Natural killer cell treated with Interleukin-12 subunit alpha and Interleukin-12 subunit beta and Interleukin-15 and Interleukin-18, amount 100 ng/mL, for 72 hours (primary cell): ENCODE measurements around the gene SLFN11. TPM values are rescaled to one million over a fixed set of nuclear protein-coding genes. Genes with fewer than 3 reads are reported as not detected.

Experiments
- ATAC-seq, 2 donors: fragments of 150-1000 bp; cut with Tn5 transposase in 1 of 2; sonication (Bioruptor Pico), chemical (Tn5 transposase) in 1 of 2; 2 replicates each; pipeline ENCODE4 v1.10.0; 2021
- DNase-seq: peaks from one replicate; pipeline ENCODE4 v3.0.0; 2022; ENCODE audit warnings: low spot score
- H3K27ac Mint-ChIP-seq, 2 donors: 1 replicate in 1 of 2; 2 replicates in 1 of 2; pipeline ENCODE4 v1.8.0; 2022; ENCODE audit warnings: mixed read lengths in 2 of 2, mild to moderate bottlenecking in 1 of 2, moderate library complexity in 1 of 2
- H3K27me3 Mint-ChIP-seq, 2 donors: 1 replicate in 1 of 2; 2 replicates in 1 of 2; pipeline ENCODE4 v1.8.0; 2022; ENCODE audit warnings: mixed read lengths in 2 of 2
- H3K36me3 Mint-ChIP-seq: one replicate; pipeline ENCODE4 v1.8.0; 2022; ENCODE audit warnings: mixed read lengths
- H3K4me1 Mint-ChIP-seq, 2 donors: 1 replicate in 1 of 2; 2 replicates in 1 of 2; pipeline ENCODE4 v1.8.0; 2022; ENCODE audit warnings: low read depth in 2 of 2, mixed read lengths in 2 of 2, mild to moderate bottlenecking in 1 of 2
- H3K4me3 Mint-ChIP-seq: one replicate; pipeline ENCODE4 v1.8.0; 2022; ENCODE audit warnings: mixed read lengths
- H3K9me3 Mint-ChIP-seq: 2 replicates; pipeline ENCODE4 v1.8.0; 2022; ENCODE audit warnings: mixed read lengths
- total RNA-seq, 2 donors: library from RNA; stranded (reverse); gene quantifications; one replicate each; pipeline ENCODE4 v1.2.3, GENCODE V29; 2022

SLFN11 gene
- total RNA-seq, 2 donors from 2014 or later = 139 to 149 TPM

- no peaks in the 10 kb centered on the region for H3K27me3 Mint-ChIP-seq
- peaks cover 9% of the 10 kb centered on the region for H3K9me3 Mint-ChIP-seq
- no peak for DNase-seq
- peaks cover 24% of the 10 kb centered on the region for H3K36me3 Mint-ChIP-seq
- no peak for ATAC-seq
- H3K4me1 Mint-ChIP-seq = peaks cover 51% of the 10 kb centered on the region in 2 donors
- H3K4me3 Mint-ChIP-seq = peak overlapping the region; percentile 95
- H3K27ac Mint-ChIP-seq = peak overlapping the region; percentile 100
Measured at GRCh38 chr17:35374766-35375344, 1.4 kb upstream of the SLFN11 start.

DNA sequence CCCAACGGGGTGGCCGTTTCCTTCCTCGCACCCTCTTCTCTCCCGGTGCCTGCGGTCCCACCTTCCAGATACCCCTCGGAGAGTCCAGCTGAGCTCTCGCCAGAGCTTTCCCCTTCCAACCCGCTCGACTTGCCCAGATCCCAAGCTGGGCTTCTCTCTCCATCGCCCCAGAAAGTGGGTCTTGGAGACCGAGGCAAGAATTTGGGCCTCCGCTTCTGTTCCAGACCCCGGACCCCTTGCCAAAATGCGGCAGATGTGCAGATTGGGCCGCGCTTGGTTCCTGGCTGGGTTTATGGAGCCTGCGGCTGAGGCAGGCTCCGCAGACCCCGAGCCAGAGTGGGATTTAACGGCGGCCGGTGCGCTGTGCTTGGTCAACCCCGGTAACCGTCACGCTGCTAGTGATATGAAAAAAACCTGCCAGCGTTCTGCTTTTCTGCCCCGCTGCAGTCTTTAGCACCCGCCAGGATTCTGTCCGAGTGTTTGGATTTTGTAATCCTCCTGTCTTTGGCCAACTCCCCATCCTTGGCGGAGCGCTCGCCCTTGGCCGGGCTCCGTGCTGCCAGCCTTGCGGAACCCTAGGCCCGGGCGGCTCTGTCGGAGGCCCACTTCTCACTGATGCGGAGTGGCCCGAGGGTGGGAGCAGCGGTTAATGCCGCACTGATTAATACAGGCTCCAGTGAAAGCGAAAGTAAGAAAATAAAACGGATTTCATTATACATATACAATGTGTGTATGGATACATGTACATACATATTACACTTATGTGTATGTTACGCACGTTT, 754 bp upstream of the SLFN11 start:
- H3K4me3 Mint-ChIP-seq = peak overlapping the region; percentile 95
- ATAC-seq = peak; percentile 80 to 81
- peaks cover 58% of the 10 kb centered on the region in 2 donors for H3K4me1 Mint-ChIP-seq
- peaks cover 13% of the 10 kb centered on the region for H3K9me3 Mint-ChIP-seq
- H3K27ac Mint-ChIP-seq = peak overlapping the region; percentile 100
- peaks cover 31% of the 10 kb centered on the region for H3K36me3 Mint-ChIP-seq
- peak; percentile 73 for DNase-seq
- H3K27me3 Mint-ChIP-seq = no peaks in the 10 kb centered on the region

DNA sequence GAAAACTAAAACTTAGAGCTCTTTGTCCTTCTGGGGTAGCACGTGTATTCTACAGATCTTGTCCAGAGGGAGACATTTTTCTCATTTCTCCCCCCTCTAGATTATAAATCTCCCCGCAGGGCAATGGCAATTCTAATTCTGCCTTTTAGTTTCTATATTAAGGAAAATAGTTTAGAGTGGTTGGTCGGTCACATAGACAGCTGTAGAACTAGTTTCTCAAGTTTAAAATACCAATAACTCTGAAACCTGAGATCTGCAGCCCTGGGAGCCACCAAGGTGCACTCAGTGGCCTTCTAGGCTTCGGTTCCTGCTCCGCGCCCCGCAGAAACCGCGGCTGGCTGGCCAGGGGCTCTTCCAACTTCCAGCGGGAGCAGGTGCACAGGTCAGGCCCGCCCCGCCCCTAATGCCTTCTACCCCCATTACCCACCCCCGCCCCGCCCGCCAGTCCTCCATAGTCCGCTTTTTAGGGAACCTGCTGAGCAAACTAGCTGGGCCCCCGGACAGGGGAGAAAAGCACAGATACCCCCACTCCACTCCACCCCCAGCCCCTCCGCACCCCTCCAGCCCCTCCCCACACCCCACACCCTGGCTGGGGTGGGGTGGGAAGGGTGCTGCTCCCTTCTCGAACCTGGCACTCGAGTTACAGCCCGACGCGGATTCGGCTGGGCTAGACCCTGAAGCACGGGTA, 431 bp downstream of the SLFN11 start:
- Mint-ChIP-seq H3K9me3 (peaks cover 13% of the 10 kb centered on the region), H3K4me3 (peak overlapping the region; percentile 95), H3K4me1 (peaks cover 61 to 65% of the 10 kb centered on the region in 2 donors), H3K36me3 (peaks cover 32% of the 10 kb centered on the region), H3K27ac (peak overlapping the region; percentile 100), H3K27me3 (no peaks in the 10 kb centered on the region)
- ATAC-seq (no peak), DNase-seq (no peak)

DNA sequence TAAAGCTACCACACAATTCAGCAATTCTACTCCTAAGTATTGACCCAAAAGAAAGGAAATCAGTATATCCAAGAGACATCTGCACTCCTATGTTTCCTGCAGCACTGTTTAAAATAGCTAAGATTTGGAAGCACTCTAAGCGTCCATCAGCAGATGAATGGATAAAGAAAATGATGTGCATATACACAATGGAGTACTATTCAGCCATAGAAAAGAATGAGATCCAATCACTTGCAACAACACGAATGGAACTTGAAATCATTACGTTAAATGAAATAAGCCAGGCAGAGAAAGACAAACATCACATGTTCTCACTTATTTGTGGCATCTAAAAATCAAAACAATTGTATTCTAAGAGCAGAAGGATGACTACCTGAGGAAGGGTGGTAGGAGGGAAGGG, 1.5 kb downstream of the SLFN11 start:
- ATAC-seq = no peak
- Mint-ChIP-seq H3K4me3 (peak overlapping the region; percentile 95), H3K27ac (peak overlapping the region; percentile 71 to 100), H3K9me3 (peaks cover 13% of the 10 kb centered on the region), H3K4me1 (peaks cover 65 to 68% of the 10 kb centered on the region in 2 donors), H3K36me3 (peaks cover 32% of the 10 kb centered on the region), H3K27me3 (no peaks in the 10 kb centered on the region)
- DNase-seq = no peak

DNA sequence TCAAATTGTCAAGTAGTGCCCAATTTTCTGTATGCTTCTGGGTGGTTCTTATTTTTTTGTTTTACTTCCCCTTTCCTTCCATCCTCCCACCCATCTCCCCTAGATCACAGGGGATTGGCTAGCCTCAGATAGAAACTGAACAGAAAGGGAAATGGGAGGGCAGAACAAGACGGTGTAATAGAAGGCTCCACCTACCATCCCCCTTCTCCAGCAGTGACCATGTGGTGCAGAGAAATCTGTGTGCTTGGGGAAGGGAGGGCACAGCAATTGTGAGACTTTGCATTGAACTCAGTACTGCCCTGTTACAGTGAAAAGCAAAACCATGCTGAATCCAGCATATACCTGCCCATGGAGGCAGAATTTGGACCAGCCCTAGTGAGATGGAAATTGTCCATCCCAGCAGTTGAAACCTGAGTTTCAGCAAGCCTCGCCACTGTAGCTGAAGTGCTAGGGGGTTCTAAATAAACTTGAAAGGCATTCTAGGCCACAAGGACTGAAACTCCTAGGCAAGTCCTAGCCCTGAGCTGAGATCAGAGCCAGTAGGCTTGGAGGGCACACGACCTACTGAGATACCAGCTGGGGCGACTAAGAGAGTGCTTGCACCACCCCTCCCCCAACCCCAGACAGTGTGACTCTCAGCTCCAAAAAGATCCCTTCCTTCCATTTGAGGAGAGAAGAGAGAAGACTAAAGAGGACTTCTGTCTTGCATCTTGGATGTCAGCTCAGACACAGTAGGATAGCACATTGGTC, 5.2 kb downstream of the SLFN11 start:
- peaks cover 56% of the 10 kb centered on the region for H3K36me3 Mint-ChIP-seq
- peak overlapping the region; percentile 36 for H3K4me3 Mint-ChIP-seq
- ATAC-seq = peak; percentile 88 to 90
- H3K27me3 Mint-ChIP-seq = no peaks in the 10 kb centered on the region
- peaks cover 59 to 62% of the 10 kb centered on the region in 2 donors for H3K4me1 Mint-ChIP-seq
- no peak for DNase-seq
- H3K27ac Mint-ChIP-seq = peak overlapping the region in 1 of 2 donors; percentile 29
- H3K9me3 Mint-ChIP-seq = peaks cover 13% of the 10 kb centered on the region

GRCh38 chr17:35361027-35361426, 12.4 kb downstream of the SLFN11 start:
- no peaks in the 10 kb centered on the region for H3K9me3 Mint-ChIP-seq
- no peaks in the 10 kb centered on the region for H3K27me3 Mint-ChIP-seq
- H3K36me3 Mint-ChIP-seq = peaks cover 77% of the 10 kb centered on the region
- peak overlapping the region in 1 of 2 donors; percentile 29 for H3K27ac Mint-ChIP-seq
- no peak overlapping the region for H3K4me3 Mint-ChIP-seq
- ATAC-seq (no peak), DNase-seq (no peak)
- peaks cover 32 to 43% of the 10 kb centered on the region in 2 donors for H3K4me1 Mint-ChIP-seq

GRCh38 chr17:35359398-35359797, 14.0 kb downstream of the SLFN11 start:
- DNase-seq (no peak), ATAC-seq (no peak)
- Mint-ChIP-seq H3K9me3 (no peaks in the 10 kb centered on the region), H3K27me3 (no peaks in the 10 kb centered on the region), H3K4me1 (peaks cover 24 to 39% of the 10 kb centered on the region in 2 donors), H3K36me3 (peaks cover 76% of the 10 kb centered on the region), H3K27ac (no peak overlapping the region), H3K4me3 (no peak overlapping the region)

DNA sequence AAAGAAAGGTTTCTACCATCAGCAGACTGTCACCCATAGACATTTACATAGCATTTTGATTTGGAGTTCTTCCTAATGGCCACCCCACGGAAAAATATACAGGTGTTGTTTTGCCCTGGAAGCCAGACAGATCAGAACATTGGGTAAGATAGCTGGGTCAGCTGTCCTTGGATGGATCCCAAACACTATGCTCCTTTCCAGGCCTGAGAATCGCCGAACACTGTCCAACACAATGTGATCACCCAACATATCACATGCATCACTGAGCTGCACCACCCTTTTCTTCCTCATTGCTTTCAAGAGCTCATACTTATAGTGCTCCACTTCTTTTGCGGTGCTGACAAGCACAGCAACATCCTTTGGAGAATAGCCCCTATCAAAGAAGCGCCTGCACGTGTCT, 21.1 kb downstream of the SLFN11 start:
- no peaks in the 10 kb centered on the region for H3K27me3 Mint-ChIP-seq
- H3K27ac Mint-ChIP-seq = no peak overlapping the region
- no peak overlapping the region for H3K4me3 Mint-ChIP-seq

GRCh38 chr17:35350493-35350892, 22.9 kb downstream of the SLFN11 start:
- H3K4me1 Mint-ChIP-seq = peaks cover 19 to 25% of the 10 kb centered on the region in 2 donors
- no peaks in the 10 kb centered on the region for H3K9me3 Mint-ChIP-seq
- H3K27me3 Mint-ChIP-seq = no peaks in the 10 kb centered on the region
- no peak overlapping the region for H3K27ac Mint-ChIP-seq
- DNase-seq (no peak), ATAC-seq (no peak)
- peaks cover 19% of the 10 kb centered on the region for H3K36me3 Mint-ChIP-seq
- no peak overlapping the region for H3K4me3 Mint-ChIP-seq

More for the DNA sequence above, 21.1 kb downstream of the SLFN11 start:
- H3K4me1 Mint-ChIP-seq = peaks cover 12 to 19% of the 10 kb centered on the region in 2 donors
- ATAC-seq (no peak), DNase-seq (no peak)
- peaks cover 34% of the 10 kb centered on the region for H3K36me3 Mint-ChIP-seq
- H3K9me3 Mint-ChIP-seq = no peaks in the 10 kb centered on the region

DNA sequence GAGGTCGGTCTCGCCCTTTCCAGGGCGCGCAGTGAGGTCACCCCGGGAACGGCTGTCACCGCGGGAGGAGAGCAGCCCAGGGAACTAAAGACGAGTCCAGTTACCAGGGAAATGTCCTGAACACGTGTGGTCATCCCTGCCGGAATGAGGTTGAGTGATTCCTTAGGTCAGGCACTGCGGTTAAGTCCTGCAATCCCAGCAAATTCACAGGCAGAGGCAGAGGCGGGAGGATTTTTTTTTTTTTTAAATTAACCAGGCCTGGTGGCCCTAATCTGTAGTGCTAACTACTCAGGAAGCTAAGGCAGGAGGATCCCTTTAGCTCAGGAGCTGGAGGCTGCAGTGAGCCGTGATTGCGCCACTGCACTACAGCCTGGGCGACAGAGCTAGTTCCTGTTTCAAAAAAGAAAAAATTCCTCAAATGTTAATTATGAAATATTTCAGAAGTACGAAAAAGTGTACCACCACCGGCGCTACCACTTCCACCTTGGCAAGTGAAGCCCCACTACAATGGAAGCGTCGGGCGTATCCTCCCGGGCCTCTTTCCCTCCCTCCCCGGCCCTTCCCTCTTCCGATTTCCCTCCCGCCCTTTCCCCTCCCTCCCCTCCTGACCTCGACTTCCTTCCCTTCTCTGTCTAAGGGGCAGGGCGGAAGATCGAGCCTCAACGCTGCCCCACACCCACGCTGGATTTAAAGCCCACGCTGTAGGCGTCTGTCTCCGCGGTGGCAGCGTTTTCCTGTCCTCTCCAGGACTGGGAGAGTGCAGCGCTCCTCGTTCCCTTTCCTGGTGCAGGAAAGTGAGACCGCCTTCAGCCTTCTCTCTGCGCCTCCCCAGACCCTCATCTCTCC, 27.3 kb downstream of the SLFN11 start:
- DNase-seq = peak; percentile 65
- Mint-ChIP-seq H3K9me3 (no peaks in the 10 kb centered on the region), H3K27ac (peak overlapping the region; percentile 76 to 93), H3K27me3 (no peaks in the 10 kb centered on the region), H3K4me1 (peaks cover 36 to 53% of the 10 kb centered on the region in 2 donors), H3K36me3 (no peaks in the 10 kb centered on the region), H3K4me3 (peak overlapping the region; percentile 85)
- peak; percentile 76 to 83 for ATAC-seq

- ATAC-seq = peak in 1 of 2 donors; percentile 7
- no peaks in the 10 kb centered on the region for H3K27me3 Mint-ChIP-seq
- peaks cover 37 to 57% of the 10 kb centered on the region in 2 donors for H3K4me1 Mint-ChIP-seq
- H3K9me3 Mint-ChIP-seq = no peaks in the 10 kb centered on the region
- peak overlapping the region; percentile 76 to 93 for H3K27ac Mint-ChIP-seq
- H3K36me3 Mint-ChIP-seq = peaks cover 6% of the 10 kb centered on the region
- DNase-seq = no peak
- peak overlapping the region; percentile 85 for H3K4me3 Mint-ChIP-seq
Measured at GRCh38 chr17:35345445-35345925, 27.9 kb downstream of the SLFN11 start.

DNA sequence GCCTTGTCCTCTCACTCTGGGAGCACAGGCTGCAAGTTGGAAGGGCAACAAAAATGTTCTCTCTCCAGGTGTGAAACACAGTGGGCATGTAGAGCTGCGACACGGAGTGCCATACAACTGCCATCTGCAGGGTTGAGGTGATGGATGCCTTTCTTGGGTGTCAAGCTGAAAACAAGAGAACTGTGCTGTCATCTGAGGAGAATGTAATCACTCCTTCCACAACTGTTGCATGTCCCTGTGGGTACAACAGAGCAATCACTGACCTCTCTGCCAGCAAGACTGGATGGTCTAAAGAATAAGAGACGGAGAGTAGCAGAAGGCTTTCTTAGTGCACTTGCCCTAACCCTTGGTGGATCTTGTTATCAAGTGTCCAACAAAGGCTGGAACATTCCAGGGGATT, 29.2 kb downstream of the SLFN11 start:
- peaks cover 12% of the 10 kb centered on the region for H3K36me3 Mint-ChIP-seq
- ATAC-seq = no peak
- no peak overlapping the region for H3K4me3 Mint-ChIP-seq
- no peaks in the 10 kb centered on the region for H3K9me3 Mint-ChIP-seq
- peaks cover 39 to 57% of the 10 kb centered on the region in 2 donors for H3K4me1 Mint-ChIP-seq
- H3K27me3 Mint-ChIP-seq = no peaks in the 10 kb centered on the region
- H3K27ac Mint-ChIP-seq = no peak overlapping the region
- DNase-seq = no peak
